Measurements from ENCODE around the gene SCAND1. TPM values are rescaled to one million over a fixed set of nuclear protein-coding genes. Genes with fewer than 3 reads are reported as not detected.
A peak's percentile ranks its signal among the peaks of the same experiment; 100 is the strongest.
"Not testable (repeated sequence)": the region's sequence is repeated elsewhere in the genome, so short reads cannot be mapped to it uniquely, and the experiment has no call there.

Gene SCAND1
- polyA plus RNA-seq, 2 of the 4 experiments (the other 2 are of a cell fraction): 10.2 to 68.0 TPM

- no peak for TF ChIP-seq PHF8 (IDR thresholded peaks at IDR 0.05; ENCODE audit: borderline replicate concordance, low read depth)
- no peak for TF ChIP-seq EHF (CRISPR knock-in tag; IDR thresholded peaks at IDR 0.05)
- no peak for TF ChIP-seq KDM5A (IDR thresholded peaks at IDR 0.05)
- no peak for TF ChIP-seq SREBF2 (IDR thresholded peaks at IDR 0.05)
- no peak for TF ChIP-seq REST (IDR thresholded peaks at IDR 0.05)
- TF ChIP-seq BHLHE40 (IDR thresholded peaks at IDR 0.05; ENCODE audit: low read depth, low read length): no peak
- no peak for TF ChIP-seq HMGXB4 (CRISPR knock-in tag; IDR thresholded peaks at IDR 0.05; ENCODE audit: borderline replicate concordance)
- no peak for TF ChIP-seq MAFK (IDR thresholded peaks at IDR 0.05; ENCODE audit: partially characterized antibody)
Measured at GRCh38 chr20:36002855-36003254, 48.6 kb upstream of the SCAND1 start (continued).

GRCh38 chr20:36001331-36001730 lies 47.0 kb upstream of the SCAND1 start:
- H3K27ac ChIP-seq; H3K4me2 ChIP-seq; FAIRE-seq; DNase-seq (ENCODE audit: low read depth in 1 of 2, low spot score in 1 of 2); H3K9me3 ChIP-seq; CTCF ChIA-PET; H3K4me3 ChIP-seq; ATAC-seq; POLR2A ChIA-PET; H3K4me1 ChIP-seq: not testable (repeated sequence)
- no CpG with 5 or more reads among the region's 34 CpGs for WGBS (ENCODE audit: missing lambda C conversion rate)

- not testable (repeated sequence) for FAIRE-seq
- 90% methylated on average over 8 of the region's 8 CpGs for WGBS (ENCODE audit: missing lambda C conversion rate)
Measured at GRCh38 chr20:35996492-35996891, 42.2 kb upstream of the SCAND1 start.

GRCh38 chr20:35994994-35995453 lies 40.7 kb upstream of the SCAND1 start:
- FAIRE-seq: peak; percentile 59
- peak; percentile 94 to 97 for ATAC-seq
- H3K4me1 ChIP-seq: peaks cover 23% of the 10 kb centered on the region
- DNase-seq (ENCODE audit: low read depth in 1 of 2, low spot score in 1 of 2): peak; percentile 87 to 91
- H3K27ac ChIP-seq: peak overlapping the region; percentile 39 to 55; a peak in 1 of 6 replicates
- peak overlapping the region; percentile 33; the same call in 2 of the 3 replicates for H3K4me2 ChIP-seq
- 1% methylated on average over 6 of the region's 6 CpGs for WGBS (ENCODE audit: missing lambda C conversion rate)
- no peak overlapping the region for H3K4me3 ChIP-seq
- ChIA-PET CTCF (interaction anchor here (0.6 to 21.0 kb wide), 59 partner anchors 9 to 1825 kb away, joined by 3 to 516 read pairs (median 5); partner anchors contain the start of gene CNBD2), POLR2A (interaction anchor here (0.6 to 1.0 kb wide), 4 partner anchors 50 to 144 kb away, joined by 3 to 9 read pairs (median 4); no protein-coding TSS in a partner anchor)
- H3K9me3 ChIP-seq: no peaks in the 10 kb centered on the region
- TF ChIP-seq NR3C1 (IDR thresholded peaks at IDR 0.05): no peak
- TF ChIP-seq TFCP2L1 (CRISPR knock-in tag; IDR thresholded peaks at IDR 0.05): no peak
- no peak for TF ChIP-seq CBX8 (IDR thresholded peaks at IDR 0.05)
- TF ChIP-seq CTCF (IDR thresholded peaks at IDR 0.05): peak; percentile 93
- no peak for TF ChIP-seq PBX3 (IDR thresholded peaks at IDR 0.05)
- no peak for TF ChIP-seq FOSL2 (IDR thresholded peaks at IDR 0.05)
- TF ChIP-seq FOSL2 (CRISPR knock-in tag; IDR thresholded peaks at IDR 0.05): no peak
- TF ChIP-seq RFX5 (IDR thresholded peaks at IDR 0.05): no peak
- TF ChIP-seq MAX (IDR thresholded peaks at IDR 0.05): peak; percentile 29; the same call in 1 of the 2 replicates
- TF ChIP-seq E2F6 (IDR thresholded peaks at IDR 0.05; ENCODE audit: borderline replicate concordance, low read depth): no peak
- no peak for TF ChIP-seq NPAS2 (CRISPR knock-in tag; IDR thresholded peaks at IDR 0.05; ENCODE audit: borderline replicate concordance)
- TF ChIP-seq ZSCAN20 (CRISPR knock-in tag; IDR thresholded peaks at IDR 0.05): no peak
- peak; percentile 96 to 97 for TF ChIP-seq RAD21 (conservative IDR thresholded peaks at IDR 0.05 in 1 of 2, IDR thresholded peaks at IDR 0.05 in 1 of 2)
- no peak for TF ChIP-seq GATA3 (IDR thresholded peaks at IDR 0.05; ENCODE audit: borderline replicate concordance)
- TF ChIP-seq EHMT2 (IDR thresholded peaks at IDR 0.05; ENCODE audit: low read depth): no peak

More at GRCh38 chr20:35996492-35996891, 42.2 kb upstream of the SCAND1 start:
- ChIA-PET POLR2A (interaction anchor here (1.3 kb wide), 1 partner anchor 142 kb away, joined by 4 read pairs; no protein-coding TSS in a partner anchor), CTCF (interaction anchor here (0.7 to 21.0 kb wide), 7 partner anchors 11 to 150 kb away, joined by 3 to 516 read pairs (median 19); partner anchors contain the start of gene SCAND1)
- not testable (repeated sequence) for H3K4me3 ChIP-seq; H3K4me2 ChIP-seq; H3K9me3 ChIP-seq; ATAC-seq; DNase-seq (ENCODE audit: low read depth in 1 of 2, low spot score in 1 of 2); H3K27ac ChIP-seq
- H3K4me1 ChIP-seq: peaks cover 22% of the 10 kb centered on the region
